NCI-H2196 treated with DMSO at 0.1 percent for 48 hours (cell line): ENCODE data around the gene COQ7.
A peak's percentile ranks its signal among the peaks of the same experiment; 100 is the strongest.

Source experiments
- DNase-seq: peaks from one replicate; lab custom pipeline; 2025; ENCODE audit not compliant: unreplicated experiment; lab: John Stamatoyannopoulos, UW

Gene COQ7

DNA sequence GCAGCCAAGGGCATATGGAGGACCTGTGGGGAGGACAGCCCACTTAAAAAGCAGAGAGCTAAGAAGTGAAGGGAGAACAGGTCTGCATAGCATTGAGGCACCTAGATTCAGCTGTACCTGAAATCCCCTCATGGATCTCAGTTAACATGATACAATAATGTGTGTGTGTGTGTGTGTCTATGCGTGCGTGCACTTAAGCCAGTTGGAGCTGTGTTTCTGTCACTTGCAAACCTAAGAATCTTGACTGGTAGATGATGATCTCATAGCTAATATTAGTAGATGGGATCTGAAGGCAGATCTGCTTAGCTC lies 44.6 kb downstream of the COQ7 start:
- DNase-seq: no peak

DNA sequence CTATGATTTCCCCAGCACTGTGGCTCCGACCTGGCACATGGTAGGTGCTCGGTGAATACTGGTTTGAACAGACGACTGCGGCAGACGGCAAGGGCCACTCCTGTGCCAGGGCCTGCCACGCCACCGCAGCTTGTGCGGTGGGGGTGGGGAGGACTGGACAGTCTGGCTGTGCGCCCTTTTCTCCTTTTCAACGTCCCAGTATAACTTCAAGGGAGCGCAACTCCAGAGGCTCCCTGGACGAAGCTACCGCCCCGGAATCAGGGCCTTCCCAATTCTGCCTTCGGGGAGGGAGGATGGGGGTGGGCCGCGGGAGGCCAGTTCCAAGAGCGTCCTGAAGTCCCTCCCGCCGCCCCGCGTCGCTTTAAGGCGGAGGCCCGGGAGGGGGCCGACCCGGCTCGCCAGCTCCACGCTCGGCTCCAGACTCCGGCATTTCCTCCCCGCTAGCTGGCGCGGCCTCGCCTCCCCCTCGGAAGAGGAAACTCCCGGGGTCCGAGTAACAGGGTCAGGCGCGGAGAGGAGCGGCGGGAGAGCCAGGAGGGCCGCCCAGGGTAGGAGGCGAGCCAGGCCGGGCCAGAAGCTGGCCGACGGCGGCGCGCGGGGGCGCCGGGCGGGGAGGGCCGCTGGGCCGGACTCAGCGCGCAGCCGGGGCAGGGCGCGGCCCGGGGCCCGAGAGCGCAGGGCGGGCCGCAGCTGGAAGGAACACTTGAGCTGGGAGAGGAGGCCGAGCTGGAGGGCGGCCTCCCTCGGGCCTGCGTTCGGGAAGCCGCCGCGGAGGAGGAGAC lies 46.4 kb downstream of the COQ7 start, which contains the start of gene ITPRIPL2:
Gene ITPRIPL2, plus strand, starts transcription at position 388 of the 782 bp plus-strand sequence. CDS start 498 bp downstream, outside the sequence.
- DNase-seq: peak; percentile 42

DNA sequence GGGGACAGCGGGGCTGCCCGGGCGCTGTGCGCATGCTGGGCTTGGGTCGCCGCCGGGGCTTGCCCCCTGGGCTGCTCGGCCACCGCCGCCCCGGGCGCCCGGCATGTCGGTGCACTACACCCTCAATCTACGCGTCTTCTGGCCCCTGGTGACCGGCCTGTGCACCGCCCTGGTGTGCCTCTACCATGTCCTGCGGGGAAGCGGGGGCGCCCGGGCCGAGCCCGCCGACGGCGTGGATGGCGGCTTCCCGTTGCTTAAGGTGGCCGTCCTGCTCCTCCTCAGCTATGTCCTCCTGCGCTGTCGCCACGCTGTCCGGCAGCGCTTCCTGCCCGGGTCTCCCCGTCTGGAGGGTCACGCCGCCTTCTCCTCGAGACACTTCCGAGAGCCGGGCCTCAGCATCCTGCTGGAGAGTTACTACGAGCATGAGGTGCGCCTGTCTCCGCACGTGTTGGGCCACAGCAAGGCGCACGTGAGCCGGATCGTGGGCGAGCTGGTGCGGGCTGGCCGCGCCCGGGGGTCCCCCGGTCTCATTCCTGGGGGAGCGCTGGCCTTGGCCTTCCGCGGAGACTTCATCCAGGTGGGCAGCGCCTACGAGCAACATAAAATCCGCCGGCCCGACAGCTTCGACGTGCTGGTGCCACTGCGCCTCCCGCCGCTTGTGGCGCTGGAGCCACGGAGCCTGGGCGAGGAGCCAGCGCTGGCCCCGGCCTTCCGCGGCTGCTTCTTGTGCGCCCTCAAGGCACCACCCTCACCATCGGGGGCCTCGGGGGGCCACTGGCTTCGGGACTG lies 47.1 kb downstream of the COQ7 start:
- DNase-seq: no peak

DNA sequence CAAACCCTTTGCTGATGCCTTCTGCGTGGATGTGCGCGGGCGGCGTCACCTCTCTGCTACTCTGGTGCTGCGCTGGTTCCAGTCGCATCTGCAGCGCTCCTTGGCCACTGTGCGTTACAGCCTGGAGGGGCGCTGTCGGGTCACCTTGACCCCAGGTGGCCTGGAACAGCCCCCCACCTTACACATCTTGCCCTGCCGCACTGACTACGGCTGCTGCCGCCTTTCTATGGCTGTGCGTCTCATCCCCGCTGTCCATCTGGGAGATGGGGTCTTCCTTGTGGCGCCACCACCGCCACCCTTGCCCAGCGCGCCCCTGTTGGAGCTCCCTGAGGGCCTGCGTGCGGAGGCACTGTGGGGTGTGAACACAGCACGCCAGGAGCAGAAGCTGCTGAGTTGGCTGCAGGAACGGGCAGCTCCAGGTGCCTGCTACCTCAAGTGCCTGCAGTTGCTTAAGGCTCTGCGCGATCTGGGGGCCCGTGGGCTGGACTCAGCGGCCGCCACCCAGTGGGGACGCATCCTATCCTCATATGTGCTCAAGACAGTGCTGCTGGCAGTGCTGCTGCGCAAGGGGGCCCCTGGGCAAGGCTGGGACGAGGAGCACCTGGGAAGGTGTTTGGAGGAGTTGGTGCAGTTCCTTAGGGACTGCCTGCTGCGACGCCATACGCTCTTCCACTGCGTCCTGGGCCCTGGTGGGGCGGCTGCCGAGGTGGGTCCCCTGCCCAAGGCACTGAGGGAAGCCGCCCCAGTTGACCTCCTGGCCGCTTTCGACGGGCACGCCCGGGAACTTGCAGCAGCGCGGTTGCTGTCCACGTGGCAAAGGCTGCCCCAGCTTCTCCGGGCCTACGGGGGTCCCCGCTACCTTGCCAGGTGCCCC lies 48.0 kb downstream of the COQ7 start:
- DNase-seq: no peak

DNA sequence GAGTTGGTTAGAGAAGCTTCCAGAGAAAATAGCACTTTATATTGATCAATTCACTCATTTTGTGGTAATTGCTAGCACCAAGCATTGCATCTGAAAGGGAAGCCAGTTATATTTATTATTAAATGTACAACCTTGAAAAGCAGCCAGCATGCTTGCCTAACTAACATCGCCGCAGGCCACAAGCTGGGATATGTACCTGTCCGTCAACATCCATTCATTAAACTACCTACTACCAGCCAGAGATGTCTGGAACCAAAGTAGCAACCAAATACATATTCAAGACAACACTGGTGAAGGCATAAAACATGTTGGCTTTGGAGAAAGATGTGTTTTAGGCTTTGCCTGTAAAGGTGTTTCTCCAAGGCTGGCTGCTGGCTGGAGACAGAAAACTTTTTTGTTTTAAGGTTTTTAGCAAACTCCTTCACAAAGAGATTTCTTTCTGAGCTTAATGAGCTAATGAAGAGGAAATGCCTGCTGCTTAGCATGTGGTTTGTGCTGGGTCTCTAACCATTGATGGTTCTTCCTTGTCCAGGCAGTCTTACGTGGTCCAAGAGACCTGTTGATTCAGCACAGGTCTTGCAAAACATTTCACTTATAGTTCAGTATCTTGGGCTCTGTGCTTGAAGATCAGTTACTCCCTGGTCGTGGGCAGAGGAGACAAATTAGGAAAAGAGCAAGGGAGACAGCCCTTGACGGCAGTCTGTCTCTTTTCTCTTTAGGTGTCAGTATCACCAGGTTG lies 49.5 kb downstream of the COQ7 start:
- DNase-seq: no peak

DNA sequence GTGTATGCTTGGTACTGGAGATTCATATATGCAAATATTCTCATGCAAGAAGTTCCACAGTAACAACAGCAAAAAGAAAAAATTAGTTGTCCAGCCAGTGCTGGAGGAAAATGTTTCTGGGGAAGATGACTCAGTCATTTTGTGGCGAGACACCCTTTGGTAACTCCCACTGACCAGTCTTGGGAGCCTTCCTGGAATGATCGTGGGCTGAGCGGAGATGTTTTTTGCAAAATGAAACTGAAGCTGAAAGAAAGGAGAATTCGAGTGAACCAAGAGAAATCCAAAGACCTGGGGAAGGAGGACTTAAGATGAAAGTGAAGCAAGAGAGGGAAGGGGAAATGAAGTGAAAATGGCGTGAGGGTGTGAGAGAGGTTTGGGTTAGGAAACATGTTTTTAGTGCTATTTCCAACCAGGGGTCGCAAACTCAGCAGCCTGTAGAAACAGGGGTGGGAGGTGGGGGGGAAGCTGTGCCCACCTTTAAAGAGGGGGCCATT lies 51.6 kb downstream of the COQ7 start:
- DNase-seq: no peak

GRCh38 chr16:19119564-19119963 lies 52.1 kb downstream of the COQ7 start:
- DNase-seq: no peak

GRCh38 chr16:19123535-19124178 lies 56.2 kb downstream of the COQ7 start:
- DNase-seq: no peak

GRCh38 chr16:19126300-19126699 lies 58.9 kb downstream of the COQ7 start:
- DNase-seq: no peak

- no peak for DNase-seq
These were observed 59.8 kb downstream of the COQ7 start for GRCh38 chr16:19127205-19127604.

DNA sequence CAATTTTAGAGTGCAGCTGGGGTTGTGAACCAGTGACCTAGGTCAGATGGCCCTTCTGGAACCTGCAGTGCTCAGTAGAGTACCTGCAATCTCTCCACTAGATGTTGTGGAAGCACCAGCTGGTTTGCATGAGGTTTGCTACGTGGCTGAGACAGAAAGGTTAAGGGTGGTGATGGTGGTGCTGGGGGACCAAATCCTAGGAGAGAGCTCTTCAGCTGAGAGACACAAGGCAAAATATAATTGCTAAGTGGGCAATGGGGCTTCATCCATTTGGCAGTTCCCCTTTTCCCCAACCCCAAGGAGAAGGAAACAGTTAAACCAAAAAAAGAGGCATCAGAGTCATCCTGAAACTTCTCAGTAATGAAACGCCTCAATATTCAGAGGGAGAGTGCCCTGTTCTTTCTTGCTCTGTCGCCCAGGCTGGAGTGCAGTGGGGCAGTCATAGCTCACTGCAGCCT lies 60.3 kb downstream of the COQ7 start:
- DNase-seq: no peak

GRCh38 chr16:19128454-19129200 lies 61.2 kb downstream of the COQ7 start:
- DNase-seq: no peak
